Natural killer cell (primary cell): ENCODE data around the gene PCBP4. TPM values are rescaled to one million over a fixed set of nuclear protein-coding genes. Genes with fewer than 3 reads are reported as not detected.
"Not testable (repeated sequence)": the region's sequence is repeated elsewhere in the genome, so short reads cannot be mapped to it uniquely, and the experiment has no call there.

Experiments
- ATAC-seq, 3 donors: fragments of 150-1000 bp in 2 of 3; fragments of 200-7000 bp in 1 of 3; cut with Tn5 transposase; 1 replicate in 1 of 3; 2 replicates in 2 of 3; pipeline ENCODE4 v1.10.0; 2021; ENCODE audit warnings: mild to moderate bottlenecking in 2 of 3, moderate library complexity in 2 of 3
- DNase-seq, 2 donors: peaks; one replicate each; pipeline versions ENCODE4 v3.0.0 to v3.0.0-alpha.2; 2013 to 2021; ENCODE audit warnings: mixed read lengths in 1 of 2
- H3K27ac ChIP-seq: one replicate; pipeline ENCODE4 v1.5.1; 2013; ENCODE audit warnings: mild to moderate bottlenecking, low read length
- H3K27me3 ChIP-seq: one replicate; pipeline ENCODE4 v1.6.1; 2013; ENCODE audit warnings: low read length; ENCODE audit not compliant: control insufficient read depth, insufficient read depth
- H3K36me3 ChIP-seq: one replicate; pipeline ENCODE4 v1.6.1; 2013; ENCODE audit warnings: low read length; ENCODE audit not compliant: control insufficient read depth, insufficient read depth
- H3K4me1 ChIP-seq: one replicate; pipeline ENCODE4 v1.6.1; 2013; ENCODE audit warnings: low read length; ENCODE audit not compliant: control insufficient read depth, insufficient read depth
- H3K4me3 ChIP-seq: one replicate; pipeline ENCODE4 v1.5.1; 2013; ENCODE audit warnings: low read length
- H3K9me3 ChIP-seq: one replicate; pipeline ENCODE4 v1.6.1; 2013; ENCODE audit warnings: low read length; ENCODE audit not compliant: control insufficient read depth, insufficient read depth
- H3K27ac Mint-ChIP-seq, 2 donors: one replicate each; pipeline ENCODE4 v1.8.0; 2022; ENCODE audit warnings: mild to moderate bottlenecking in 2 of 2, mixed read lengths in 2 of 2, moderate library complexity in 1 of 2
- H3K27me3 Mint-ChIP-seq, 2 donors: one replicate each; pipeline ENCODE4 v1.8.0; 2022; ENCODE audit warnings: low read depth in 2 of 2, mixed read lengths in 2 of 2
- H3K36me3 Mint-ChIP-seq: one replicate; pipeline ENCODE4 v1.8.0; 2022; ENCODE audit warnings: mixed read lengths
- H3K4me1 Mint-ChIP-seq, 2 donors: one replicate each; pipeline ENCODE4 v1.8.0; 2022; ENCODE audit warnings: mixed read lengths in 2 of 2
- H3K4me3 Mint-ChIP-seq: one replicate; pipeline ENCODE4 v1.8.0; 2022; ENCODE audit warnings: mild to moderate bottlenecking, moderate library complexity, mixed read lengths
- H3K9me3 Mint-ChIP-seq, 2 donors: one replicate each; pipeline ENCODE4 v1.8.0; 2022; ENCODE audit warnings: mixed read lengths in 2 of 2
- CTCF ChIP-seq: fragments of 200-600 bp; IDR thresholded peaks from one replicate; pipeline ENCODE4 v1.8.0; 2022; ENCODE audit warnings: antibody characterized with exemption
- WGBS: methylation state at CpG from one replicate; pipeline ENCODE4 v1.1.7; 2013; ENCODE audit warnings: missing lambda C conversion rate; ENCODE audit not compliant: insufficient coverage; 5-methylcytosine and 5-hydroxymethylcytosine counted together
- intact Hi-C: fragments of 100-400 bp; cut with micrococcal nuclease; formaldehyde crosslinking; loops from one replicate; pipeline ENCODE4 v1.14.2; 2022
- total RNA-seq, 4 donors: library from RNA; stranded (reverse); fragments of 120-200 nt in 1 of 4; gene quantifications; one replicate each; pipeline versions ENCODE4 v1.2.3 to v1.2.4, GENCODE V29; 2013 to 2022

PCBP4 gene
- total RNA-seq, 3 donors from 2014 or later (not counting 1 experiment from before 2014, with no cell fraction given): 15.0 to 24.7 (median 18.4) TPM

DNA sequence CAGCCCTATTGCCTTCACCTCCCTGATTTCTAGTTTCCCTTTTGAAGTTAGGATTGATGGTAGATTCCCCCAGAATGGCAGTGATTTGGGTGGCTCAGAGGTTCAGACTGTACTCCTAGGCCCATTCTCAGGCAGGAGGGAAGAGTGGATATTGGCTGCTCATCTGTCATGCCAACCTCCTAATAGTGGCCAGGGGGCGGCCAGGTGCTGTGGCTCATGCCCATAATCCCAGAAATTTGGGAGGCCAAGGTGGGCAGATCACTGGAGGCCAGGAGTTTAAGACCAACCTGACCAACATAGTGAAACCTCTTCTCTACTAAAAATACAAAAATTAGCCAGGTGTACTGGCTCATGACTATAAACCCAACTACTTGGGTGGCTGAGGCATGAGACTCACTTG lies 36.8 kb downstream of the PCBP4 start:
- H3K27me3 ChIP-seq: no peaks in the 10 kb centered on the region
- H3K4me1 Mint-ChIP-seq: no peaks in the 10 kb centered on the region
- no peaks in the 10 kb centered on the region for H3K9me3 Mint-ChIP-seq
- no peaks in the 10 kb centered on the region for H3K27me3 Mint-ChIP-seq
- no peak for TF ChIP-seq CTCF
- H3K27ac Mint-ChIP-seq: no peak overlapping the region
- H3K36me3 ChIP-seq: peaks cover 26% of the 10 kb centered on the region
- no peak overlapping the region for H3K27ac ChIP-seq
- no peak overlapping the region for H3K4me3 Mint-ChIP-seq
- intact Hi-C loops: no loop called here
- no peaks in the 10 kb centered on the region for H3K4me1 ChIP-seq
- WGBS: 86% methylated on average over 1 of the region's 1 CpG
- no peak for DNase-seq
- ATAC-seq: no peak
- no peak overlapping the region for H3K4me3 ChIP-seq
- H3K36me3 Mint-ChIP-seq: no peaks in the 10 kb centered on the region
- H3K9me3 ChIP-seq: no peaks in the 10 kb centered on the region

DNA sequence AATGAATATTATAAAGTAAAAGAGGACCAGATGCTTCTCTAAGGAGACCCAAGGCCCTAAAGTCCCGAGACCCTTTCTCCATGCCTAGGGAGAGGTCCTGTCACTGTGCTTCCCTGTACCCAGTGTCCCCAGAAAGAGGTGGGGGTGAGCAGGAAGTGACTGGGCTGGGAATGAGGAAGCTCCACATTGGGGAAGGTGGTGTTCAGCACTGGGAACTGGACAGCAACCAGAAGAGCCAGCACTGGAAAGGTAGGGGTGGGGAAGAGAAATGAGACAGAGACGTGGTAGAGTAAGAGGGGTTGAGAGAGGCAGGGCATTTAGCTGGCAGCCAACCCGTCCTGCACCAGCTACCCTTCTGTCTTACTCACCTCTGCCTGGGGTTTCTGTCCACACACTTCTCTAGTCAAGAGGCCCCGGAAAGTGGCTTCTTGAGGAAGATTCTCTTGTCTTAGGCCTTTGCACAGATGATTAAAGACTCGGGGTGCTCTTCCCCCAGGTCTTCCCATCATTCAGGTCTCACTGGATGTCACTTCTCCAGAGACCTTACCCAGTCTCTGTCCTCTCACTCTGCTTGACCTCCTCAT lies 37.7 kb downstream of the PCBP4 start:
- Mint-ChIP-seq H3K27me3 (no peaks in the 10 kb centered on the region), H3K9me3 (no peaks in the 10 kb centered on the region), H3K36me3 (no peaks in the 10 kb centered on the region), H3K27ac (no peak overlapping the region), H3K4me3 (no peak overlapping the region), H3K4me1 (no peaks in the 10 kb centered on the region)
- Histone ChIP-seq H3K27ac (no peak overlapping the region), H3K9me3 (no peaks in the 10 kb centered on the region), H3K4me3 (no peak overlapping the region), H3K4me1 (no peaks in the 10 kb centered on the region), H3K36me3 (peaks cover 17% of the 10 kb centered on the region), H3K27me3 (no peaks in the 10 kb centered on the region)
- TF ChIP-seq CTCF: no peak
- intact Hi-C loops: no loop called here
- ATAC-seq (no peak), DNase-seq (no peak)
- 95% methylated on average over 4 of the region's 5 CpGs for WGBS

- H3K4me3 Mint-ChIP-seq, H3K4me3 ChIP-seq, H3K27ac Mint-ChIP-seq, H3K27ac ChIP-seq, H3K36me3 Mint-ChIP-seq, H3K27me3 ChIP-seq, ATAC-seq, H3K9me3 ChIP-seq, H3K9me3 Mint-ChIP-seq, H3K4me1 ChIP-seq, intact Hi-C loops, H3K27me3 Mint-ChIP-seq, H3K4me1 Mint-ChIP-seq, DNase-seq: not testable (repeated sequence)
- peaks cover 12% of the 10 kb centered on the region for H3K36me3 ChIP-seq
- WGBS: 86% methylated on average over 3 of the region's 3 CpGs
Observed at GRCh38 chr3:51928981-51929380, 38.3 kb downstream of the PCBP4 start.

DNA sequence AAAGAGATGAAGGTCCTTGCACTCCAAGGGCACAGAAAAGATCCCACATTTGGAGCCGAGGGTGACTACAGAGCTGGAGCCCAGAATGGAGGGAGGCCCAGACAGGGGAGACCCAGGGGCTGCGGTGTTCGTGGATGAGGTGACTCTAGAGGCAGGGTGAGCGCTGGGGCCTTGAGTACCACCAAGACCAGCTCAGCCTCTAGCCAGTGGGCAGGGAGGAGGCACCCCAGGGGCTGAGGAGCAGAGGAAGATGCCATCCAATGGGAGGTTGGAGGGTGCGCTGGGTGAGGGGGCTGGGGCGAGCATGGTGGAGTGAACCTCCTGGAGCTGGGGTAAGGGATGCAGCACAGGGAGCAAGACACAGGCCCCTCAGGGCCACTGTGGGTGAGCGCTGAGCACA lies 38.8 kb downstream of the PCBP4 start:
- WGBS: 94% methylated on average over 7 of the region's 7 CpGs
- no peaks in the 10 kb centered on the region for H3K9me3 Mint-ChIP-seq
- H3K4me1 Mint-ChIP-seq: no peaks in the 10 kb centered on the region
- no peak overlapping the region for H3K4me3 Mint-ChIP-seq
- Histone ChIP-seq H3K9me3 (no peaks in the 10 kb centered on the region), H3K4me3 (no peak overlapping the region), H3K27ac (no peak overlapping the region), H3K4me1 (no peaks in the 10 kb centered on the region), H3K27me3 (no peaks in the 10 kb centered on the region), H3K36me3 (peaks cover 7% of the 10 kb centered on the region)
- H3K27me3 Mint-ChIP-seq: no peaks in the 10 kb centered on the region
- intact Hi-C loops: no loop called here
- no peak overlapping the region for H3K27ac Mint-ChIP-seq
- no peaks in the 10 kb centered on the region for H3K36me3 Mint-ChIP-seq
- DNase-seq (no peak), ATAC-seq (no peak)
- TF ChIP-seq CTCF: no peak
